ENCODE results near the gene CDRT4.

DNA sequence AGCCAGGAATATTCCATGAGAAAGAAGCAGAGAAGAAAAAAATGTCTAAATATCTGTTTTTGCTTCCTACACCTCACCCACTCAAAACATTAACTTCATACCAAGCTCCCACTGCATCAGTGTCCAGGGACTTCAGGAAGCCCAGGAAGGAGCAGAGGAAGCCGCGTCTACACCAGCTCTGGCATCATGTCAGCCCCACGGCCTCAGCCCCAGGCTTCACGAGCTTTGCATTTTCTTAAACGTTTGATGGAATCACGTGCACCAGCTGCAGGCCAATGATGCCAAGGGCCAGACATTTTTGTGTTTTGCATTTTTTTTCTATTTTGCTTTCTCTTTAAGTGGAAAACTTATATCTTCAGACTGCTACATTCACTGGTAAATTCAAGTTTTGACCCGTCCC, 48.6 kb downstream of the CDRT4 start:
- TF ChIP-seq, protein P1, sequence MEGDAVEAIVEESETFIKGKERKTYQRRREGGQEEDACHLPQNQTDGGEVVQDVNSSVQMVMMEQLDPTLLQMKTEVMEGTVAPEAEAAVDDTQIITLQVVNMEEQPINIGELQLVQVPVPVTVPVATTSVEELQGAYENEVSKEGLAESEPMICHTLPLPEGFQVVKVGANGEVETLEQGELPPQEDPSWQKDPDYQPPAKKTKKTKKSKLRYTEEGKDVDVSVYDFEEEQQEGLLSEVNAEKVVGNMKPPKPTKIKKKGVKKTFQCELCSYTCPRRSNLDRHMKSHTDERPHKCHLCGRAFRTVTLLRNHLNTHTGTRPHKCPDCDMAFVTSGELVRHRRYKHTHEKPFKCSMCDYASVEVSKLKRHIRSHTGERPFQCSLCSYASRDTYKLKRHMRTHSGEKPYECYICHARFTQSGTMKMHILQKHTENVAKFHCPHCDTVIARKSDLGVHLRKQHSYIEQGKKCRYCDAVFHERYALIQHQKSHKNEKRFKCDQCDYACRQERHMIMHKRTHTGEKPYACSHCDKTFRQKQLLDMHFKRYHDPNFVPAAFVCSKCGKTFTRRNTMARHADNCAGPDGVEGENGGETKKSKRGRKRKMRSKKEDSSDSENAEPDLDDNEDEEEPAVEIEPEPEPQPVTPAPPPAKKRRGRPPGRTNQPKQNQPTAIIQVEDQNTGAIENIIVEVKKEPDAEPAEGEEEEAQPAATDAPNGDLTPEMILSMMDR (IDR thresholded peaks at IDR 0.05; ENCODE audit: extremely low read depth in 1 of 2, insufficient read depth in 1 of 2, low read depth in 1 of 2, low read length in 2 of 2), result no peak
- TF ChIP-seq POLR2A (IDR thresholded peaks at IDR 0.05; ENCODE audit: low read depth, low read length) (no peak), POLR2AphosphoS5 (IDR thresholded peaks at IDR 0.05; ENCODE audit: insufficient read depth, low read depth, low read length) (no peak)

All from endothelial cell of umbilical vein (primary cell).